Measurements from ENCODE around the gene TNIP1.

GRCh38 chr5:151002681-151003502 lies 77.9 kb downstream of the TNIP1 start:
- no peak for TF ChIP-seq CTCF (conservative IDR thresholded peaks at IDR 0.05)
- TF ChIP-seq EZH2 (IDR thresholded peaks at IDR 0.05; ENCODE audit: low read depth) = no peak
